GM12878 (cell line): ENCODE results near the gene PRR20C. TPM values are rescaled to one million over a fixed set of nuclear protein-coding genes. Genes with fewer than 3 reads are reported as not detected.
"Not testable (repeated sequence)": the region's sequence is repeated elsewhere in the genome, so short reads cannot be mapped to it uniquely, and the experiment has no call there.

ENCODE experiments used
- ATAC-seq: fragments of 200-7000 bp; cut with Tn5 transposase; 3 replicates; pipeline ENCODE4 v1.9.1; 2020; ENCODE audit warnings: mild to moderate bottlenecking, moderate library complexity
- Bru-seq: library from RNA; stranded (reverse); fragments of 400-500 nt; gene quantifications from one replicate; lab custom pipeline; 2021; lab: Mats Ljungman, UMichigan
- BruChase-seq, 2 experiments: library from RNA; stranded (reverse); fragments of 400-500 nt; gene quantifications; one replicate each; lab custom pipeline; 2021; lab: Mats Ljungman, UMichigan
- BruUV-seq: library from RNA; stranded (reverse); fragments of 400-500 nt; replicated peaks from 2 replicates; lab custom pipeline; 2021; lab: Mats Ljungman, UMichigan
- CTCF ChIA-PET: fragments of 300-600 bp; sonication (Branson Sonifier 250); formaldehyde crosslinking; extraction: SDS; loops from one replicate; lab custom pipeline; 2021; ENCODE audit warnings: inconsistent platforms; lab: Yijun Ruan, JAX
- POLR2A ChIA-PET: fragments of 350-600 bp; formaldehyde crosslinking; extraction: SDS; loops from one replicate; lab custom pipeline; 2021; ENCODE audit warnings: inconsistent platforms; lab: Charles Lee
- RAD21 ChIA-PET: fragments of 300-600 bp; sonication (Branson Sonifier 250); formaldehyde crosslinking; loops from one replicate; lab custom pipeline; 2023; ENCODE audit warnings: antibody characterized with exemption; ENCODE audit not compliant: unreplicated experiment; lab: Charles Lee
- SMC1A ChIA-PET: fragments of 300-600 bp; sonication (Branson Sonifier 250); formaldehyde crosslinking; loops from one replicate; lab custom pipeline; 2023; ENCODE audit not compliant: unreplicated experiment, uncharacterized antibody; lab: Charles Lee
- DNase-seq: peaks from one replicate; pipeline ENCODE4 v3.0.0-alpha.2; 2011; ENCODE audit warnings: low read depth, low spot score
- FAIRE-seq: peaks from 3 replicates; lab custom pipeline; 2011; peaks lifted over from hg19 to GRCh38; lab: Jason Lieb, UNC
- H2AFZ ChIP-seq: 2 replicates; pipeline ENCODE4 v1.6.0; 2011; ENCODE audit warnings: low read depth, low read length, control low read depth; ENCODE audit not compliant: control insufficient read depth
- H3K27ac ChIP-seq: 2 replicates; pipeline ENCODE4 v1.5.1; 2011; ENCODE audit warnings: control low read depth; ENCODE audit not compliant: control insufficient read depth, insufficient read depth
- H3K27me3 ChIP-seq, 2 experiments: replicated peaks in 1 of 2; 2 replicates each; pipeline versions ENCODE4 v1.6.0 to v1.6.1; 2011; ENCODE audit warnings: low read length in 1 of 2; ENCODE audit not compliant: control insufficient read depth in 2 of 2, insufficient read depth in 2 of 2
- H3K36me3 ChIP-seq, 2 experiments: 2 replicates each; pipeline ENCODE4 v1.5.1; 2011; ENCODE audit warnings: low read length in 1 of 2; ENCODE audit not compliant: control insufficient read depth in 2 of 2, insufficient read depth in 2 of 2
- H3K4me1 ChIP-seq: 2 replicates; pipeline ENCODE4 v1.6.1; 2011; ENCODE audit warnings: mild to moderate bottlenecking, low read length, moderate library complexity, mixed read lengths; ENCODE audit not compliant: control insufficient read depth, insufficient read depth
- H3K4me2 ChIP-seq: 2 replicates; pipeline ENCODE4 v1.6.0; 2011; ENCODE audit warnings: control low read depth; ENCODE audit not compliant: control insufficient read depth, insufficient read depth
- H3K4me3 ChIP-seq: fragments of 200-600 bp; sonication (generic); 2 replicates; pipeline ENCODE4 v1.5.1; 2016
- H3K79me2 ChIP-seq: 2 replicates; pipeline ENCODE4 v1.6.0; 2011; ENCODE audit warnings: low read length; ENCODE audit not compliant: control insufficient read depth, insufficient read depth
- H3K9ac ChIP-seq: 2 replicates; pipeline ENCODE4 v1.8.0; 2011; ENCODE audit warnings: low read length, control low read depth, mixed read lengths; ENCODE audit not compliant: control insufficient read depth, insufficient read depth
- H3K9me3 ChIP-seq: replicated peaks from 3 replicates; pipeline ENCODE4 v1.5.1; 2011; ENCODE audit warnings: mild to moderate bottlenecking, low read length; ENCODE audit not compliant: control insufficient read depth, insufficient read depth
- H4K20me1 ChIP-seq: 2 replicates; pipeline ENCODE4 v1.6.0; 2011; ENCODE audit not compliant: control insufficient read depth, insufficient read depth
- EP300 ChIP-seq, 2 experiments: fragments of 150-350 bp in 1 of 2; IDR thresholded peaks; 2 replicates each; pipeline ENCODE4 v1.6.1; 2011 to 2012; ENCODE audit warnings: low read depth in 2 of 2, low read length in 2 of 2, borderline replicate concordance in 1 of 2, improper control_type of control experiment in 1 of 2, inconsistent platforms in 1 of 2; ENCODE audit not compliant: control insufficient read depth in 1 of 2
- ESRRA ChIP-seq: IDR thresholded peaks from 2 replicates; pipeline ENCODE4 v1.6.1; 2012; ENCODE audit warnings: mild to moderate bottlenecking, low read length, improper control_type of control experiment
- EZH2 ChIP-seq: IDR thresholded peaks from 2 replicates; pipeline ENCODE4 v1.6.1; 2012; ENCODE audit warnings: low read depth, mild to moderate bottlenecking, control low read depth, inconsistent platforms, low read length, borderline replicate concordance; ENCODE audit not compliant: control insufficient read depth
- GABPA ChIP-seq: IDR thresholded peaks from 2 replicates; pipeline ENCODE4 v1.6.1; 2014; ENCODE audit warnings: antibody characterized with exemption, low read depth, mild to moderate bottlenecking, inconsistent platforms
- NR2F1 ChIP-seq: fragments of 450-650 bp; conservative IDR thresholded peaks from 2 replicates; pipeline ENCODE4 v1.6.1; 2017; ENCODE audit warnings: mild to moderate bottlenecking
- RAD51 ChIP-seq: fragments of 450-650 bp; IDR thresholded peaks from 2 replicates; pipeline ENCODE4 v1.6.1; 2016; ENCODE audit warnings: moderate library complexity, mild to moderate bottlenecking, inconsistent platforms
- TCF12 ChIP-seq: IDR thresholded peaks from 2 replicates; pipeline ENCODE4 v1.6.1; 2011; ENCODE audit warnings: low read depth, mild to moderate bottlenecking, low read length
- WRNIP1 ChIP-seq: IDR thresholded peaks from 2 replicates; pipeline ENCODE4 v1.6.1; 2011; ENCODE audit warnings: low read depth, low read length, improper control_type of control experiment, borderline replicate concordance
- WGBS: methylation state at CpG from one replicate; pipeline ENCODE4 v1.1.6; 2016; ENCODE audit warnings: low lambda C conversion rate; ENCODE audit not compliant: insufficient replicate concordance, insufficient coverage; ENCODE audit errors: missing lambda C conversion rate; 5-methylcytosine and 5-hydroxymethylcytosine counted together
- in situ Hi-C: fragments of 300-500 bp; cut with MboI; formaldehyde crosslinking; loops from 9 replicates; pipeline ENCODE4 v1.14.3; 2018; ENCODE audit warnings: mixed read lengths
- intact Hi-C: fragments of 100-400 bp; cut with micrococcal nuclease; formaldehyde crosslinking; loops from one replicate; pipeline ENCODE4 v1.14.2; 2022; ENCODE audit not compliant: unreplicated experiment
- long read RNA-seq, 2 experiments: library from polyadenylated mRNA; unstranded; transcript quantifications; one replicate each; pipeline ENCODE4 v2.0.0, GENCODE V29; 2019 to 2020
- polyA minus RNA-seq, 3 experiments: library from RNA; depleted of rRNA, polyadenylated mRNA; stranded (reverse); fragments of >200 nt; gene quantifications; 2 replicates each; pipeline ENCODE4 v1.2.3, GENCODE V29; 2011
- polyA plus RNA-seq, 11 experiments: library from polyadenylated mRNA; depleted of rRNA in 4 of 11; unstranded in 6 of 11; stranded (reverse) in 5 of 11; fragments of >200 nt; fragmentation: Nextera tagmentation in 4 of 11; fragmentation: Illumina TruSeq in 1 of 11; extraction: Ambion mirVana in 4 of 11; extraction: Trizol in 1 of 11; gene quantifications; 1 replicate in 1 of 11; 2 replicates in 10 of 11; pipeline versions ENCODE4 v1.2.1 to v1.2.3, GENCODE V29; 2011 to 2016; ENCODE audit warnings: inconsistent platforms in 2 of 11, missing spikeins in 2 of 11, low read depth in 1 of 11
- total RNA-seq, 4 experiments: library from RNA; depleted of rRNA in 3 of 4; stranded (reverse); fragments of >200 nt in 3 of 4; fragmentation: Illumina TruSeq in 1 of 4; extraction: Trizol in 1 of 4; gene quantifications; 2 replicates each; pipeline versions ENCODE4 v1.2.1 to v1.2.3, GENCODE V29; 2013 to 2021

PRR20C gene
- not detected in 2 replicates for total RNA-seq (2013; cell fraction: nucleolus; rRNA removed)
- total RNA-seq (2014; rRNA removed) (not detected in 2 replicates), total RNA-seq (2014; rRNA removed; fragmentation: Illumina TruSeq; extraction: Trizol) (not detected in 2 replicates), total RNA-seq (2021) (not detected in 2 replicates), polyA plus RNA-seq (2011; rRNA removed) (not detected in 2 replicates), polyA plus RNA-seq (2014; fragmentation: Illumina TruSeq; extraction: Trizol) (not detected in 2 replicates), polyA plus RNA-seq (2014; fragmentation: Nextera tagmentation; extraction: Ambion mirVana) (not detected), polyA plus RNA-seq (2014; rRNA removed) (not detected in 2 replicates), polyA plus RNA-seq (2016; fragmentation: Nextera tagmentation; extraction: Ambion mirVana) (not detected), polyA minus RNA-seq (2011; rRNA and poly(A)+ RNA removed) (not detected in 2 replicates), Bru-seq, nascent RNA (not detected), BruChase-seq, experiment 1, labeled RNA remaining after a 6-hour chase (not detected), BruChase-seq, experiment 2, labeled RNA remaining after a 2-hour chase (not detected)
- polyA plus RNA-seq (2011; ENCODE audit: low read depth): not detected
- not detected in 2 replicates for polyA plus RNA-seq (2011; cell fraction: cytosol; rRNA removed)
- polyA plus RNA-seq (2011; cell fraction: nucleus; rRNA removed): not detected in 2 replicates
- polyA plus RNA-seq (2012): not detected in 2 replicates
- not detected in 2 replicates for polyA minus RNA-seq (2011; cell fraction: cytosol; rRNA and poly(A)+ RNA removed)
- polyA minus RNA-seq (2011; cell fraction: nucleus; rRNA and poly(A)+ RNA removed): not detected in 2 replicates
- long read RNA-seq, experiment 1: 0 reads
- long read RNA-seq, experiment 2: 0 reads

GRCh38 chr13:57153761-57154160 lies at the start of gene PRR20C:
Gene PRR20C, plus strand, starts transcription at chr13:57154061. Its CDS starts 387 bp downstream, at chr13:57154448.
- H3K27me3 ChIP-seq, FAIRE-seq, H3K9me3 ChIP-seq, RAD21 ChIA-PET, H3K4me2 ChIP-seq, intact Hi-C loops, POLR2A ChIA-PET, H4K20me1 ChIP-seq, H3K4me3 ChIP-seq, in situ Hi-C loops, CTCF ChIA-PET, BruUV-seq, H3K36me3 ChIP-seq, ATAC-seq, H3K27ac ChIP-seq, H2AFZ ChIP-seq, DNase-seq, H3K79me2 ChIP-seq, H3K9ac ChIP-seq, H3K4me1 ChIP-seq, SMC1A ChIA-PET: not testable (repeated sequence)
- no CpG with 5 or more reads among the region's 22 CpGs for WGBS

GRCh38 chr13:57114945-57115344 lies 38.9 kb upstream of the PRR20C start:
- TF ChIP-seq WRNIP1 (no peak), ESRRA (no peak), EZH2 (no peak), TCF12 (no peak), RAD51 (no peak), EP300 (IDR thresholded peaks at IDR 0.05; ENCODE audit: borderline replicate concordance in 1 of 2, control insufficient read depth in 1 of 2, low read depth in 2 of 2, low read length in 2 of 2) (no peak), NR2F1 (no peak), GABPA (no peak)
- H3K9me3 ChIP-seq: no peaks in the 10 kb centered on the region; the same call in 2 of the 3 replicates
- in situ Hi-C loops (loop anchor here (25.0 kb wide), 1 partner anchor 97 kb away; no protein-coding TSS in a partner anchor), intact Hi-C loops (no loop called here)
- FAIRE-seq (no peak), DNase-seq (no peak), ATAC-seq (no peak)
- WGBS: 45% methylated on average over 4 of the region's 4 CpGs
- no peak overlapping the region for H3K27ac ChIP-seq
- no peak overlapping the region for H3K9ac ChIP-seq
- H3K4me2 ChIP-seq: no peak overlapping the region
- CTCF ChIA-PET: no interaction called here
- SMC1A ChIA-PET: no interaction called here
- no peaks in the 10 kb centered on the region for H3K4me1 ChIP-seq
- POLR2A ChIA-PET: no interaction called here
- H3K27me3 ChIP-seq: no peaks in the 10 kb centered on the region
- RAD21 ChIA-PET: no interaction called here
- H3K36me3 ChIP-seq: no peaks in the 10 kb centered on the region
- H3K79me2 ChIP-seq: no peaks in the 10 kb centered on the region
- no peak overlapping the region for H3K4me3 ChIP-seq
- BruUV-seq: no TSS peak
- no peak overlapping the region for H2AFZ ChIP-seq
- H4K20me1 ChIP-seq: no peaks in the 10 kb centered on the region
